HCT116 (cell line): ENCODE results near the gene MPP7. TPM values are rescaled to one million over a fixed set of nuclear protein-coding genes. Genes with fewer than 3 reads are reported as not detected.
A peak's percentile ranks its signal among the peaks of the same experiment; 100 is the strongest.

Experiments
- ATAC-seq: fragments of 200-7000 bp; cut with Tn5 transposase; 2 replicates; pipeline ENCODE4 v1.9.1; 2020; ENCODE audit warnings: mild to moderate bottlenecking, moderate library complexity
- BruUV-seq: library from RNA; stranded (reverse); fragments of 400-500 nt; replicated peaks from 2 replicates; lab custom pipeline; 2021; lab: Mats Ljungman, UMichigan
- CTCF ChIA-PET: fragments of 300-600 bp; sonication (Branson Sonifier 250); formaldehyde crosslinking; loops from one replicate; lab custom pipeline; 2021; ENCODE audit warnings: antibody characterized with exemption; lab: Charles Lee
- POLR2A ChIA-PET: fragments of 300-600, 350-600 bp; sonication (Branson Sonifier 250); formaldehyde crosslinking; loops from one replicate; lab custom pipeline; 2021; ENCODE audit warnings: antibody characterized with exemption; lab: Charles Lee
- RAD21 ChIA-PET, 2 experiments: fragments of 300-600 bp; sonication (Branson Sonifier 250); formaldehyde crosslinking; loops; one replicate each; lab custom pipeline; 2023; ENCODE audit warnings: low total read pairs in 2 of 2; ENCODE audit not compliant: uncharacterized antibody in 2 of 2, unreplicated experiment in 2 of 2, low non-redundant PET in 1 of 2; lab: Charles Lee
- DNase-seq: peaks from one replicate; pipeline ENCODE4 v3.0.0-alpha.2; 2010; ENCODE audit warnings: low read depth, low spot score
- H2AFZ ChIP-seq: fragments of 200-600 bp; shearing (Covaris generic), sonication (generic); 2 replicates; pipeline ENCODE4 v1.6.1; 2017; ENCODE audit warnings: low read depth, mixed run types, mixed read lengths, antibody characterized with exemption, low read length; ENCODE audit not compliant: poor library complexity, severe bottlenecking
- H3K27ac ChIP-seq: 2 replicates; pipeline ENCODE4 v1.5.1; 2012; ENCODE audit warnings: low read depth, low read length
- H3K27me3 ChIP-seq: fragments of 200-600 bp; sonication (generic); 2 replicates; pipeline ENCODE4 v1.6.1; 2016; ENCODE audit warnings: mixed run types, low read length, mixed read lengths; ENCODE audit not compliant: insufficient read depth
- H3K36me3 ChIP-seq, 2 experiments: fragments of 200-500 bp in 1 of 2; fragments of 200-600 bp in 1 of 2; sonication (Bioruptor generic) in 1 of 2; sonication (generic) in 1 of 2; 2 replicates each; pipeline versions ENCODE4 v1.5.1 to v1.6.1; 2014 to 2016; ENCODE audit warnings: low read length in 2 of 2, inconsistent platforms in 1 of 2, mixed read lengths in 1 of 2, mixed run types in 1 of 2; ENCODE audit not compliant: insufficient read depth in 2 of 2, control insufficient read depth in 1 of 2
- H3K4me1 ChIP-seq, 2 experiments: fragments of 200-600 bp in 1 of 2; sonication (generic) in 1 of 2; 2 replicates each; pipeline versions ENCODE4 v1.5.1 to v1.6.1; 2012 to 2017; ENCODE audit warnings: low read length in 2 of 2, inconsistent platforms in 1 of 2, mild to moderate bottlenecking in 1 of 2, mixed read lengths in 1 of 2, mixed run types in 1 of 2, moderate library complexity in 1 of 2; ENCODE audit not compliant: insufficient read depth in 2 of 2, control insufficient read depth in 1 of 2
- H3K4me2 ChIP-seq: fragments of 200-600 bp; sonication (generic); 2 replicates; pipeline ENCODE4 v1.6.1; 2017; ENCODE audit warnings: mixed run types, low read length, mixed read lengths
- H3K4me3 ChIP-seq, 2 experiments: fragments of 200-600 bp in 1 of 2; sonication (generic) in 1 of 2; replicated peaks in 1 of 2; 2 replicates each; pipeline ENCODE4 v1.5.1; 2011 to 2016; ENCODE audit warnings: low read length in 2 of 2, control low read depth in 1 of 2, low read depth in 1 of 2, mild to moderate bottlenecking in 1 of 2, mixed read lengths in 1 of 2, mixed run types in 1 of 2
- H3K79me2 ChIP-seq: fragments of 200-600 bp; sonication (generic); 2 replicates; pipeline ENCODE4 v1.6.1; 2017; ENCODE audit warnings: mild to moderate bottlenecking, mixed run types, low read length, moderate library complexity, mixed read lengths; ENCODE audit not compliant: insufficient read depth
- H3K9ac ChIP-seq: fragments of 200-600 bp; sonication (generic); 2 replicates; pipeline ENCODE4 v1.6.1; 2016; ENCODE audit warnings: low read length, mixed read lengths
- H3K9me2 ChIP-seq: fragments of 200-600 bp; sonication (generic), shearing (Covaris generic); 2 replicates; pipeline ENCODE4 v1.6.1; 2017; ENCODE audit warnings: mixed run types, mild to moderate bottlenecking, moderate library complexity; ENCODE audit not compliant: insufficient read depth
- H3K9me3 ChIP-seq, 2 experiments: fragments of 200-500 bp in 1 of 2; fragments of 200-600 bp in 1 of 2; sonication (Bioruptor generic) in 1 of 2; sonication (generic) in 1 of 2; 2 replicates each; pipeline ENCODE4 v1.6.1; 2014 to 2017; ENCODE audit warnings: low read length in 2 of 2, mixed read lengths in 2 of 2, inconsistent platforms in 1 of 2, low read depth in 1 of 2, mild to moderate bottlenecking in 1 of 2, mixed run types in 1 of 2, moderate library complexity in 1 of 2; ENCODE audit not compliant: control insufficient read depth in 1 of 2, insufficient read depth in 1 of 2
- H4K20me1 ChIP-seq: fragments of 200-600 bp; sonication (generic), shearing (Covaris generic); 2 replicates; pipeline ENCODE4 v1.6.1; 2017; ENCODE audit warnings: mixed run types, mild to moderate bottlenecking, moderate library complexity; ENCODE audit not compliant: insufficient read depth
- CBX3 ChIP-seq: IDR thresholded peaks from 2 replicates; pipeline ENCODE4 v1.6.1; 2012; ENCODE audit warnings: low read depth
- CEBPB ChIP-seq: IDR thresholded peaks from 2 replicates; pipeline ENCODE4 v1.6.1; 2012; ENCODE audit warnings: low read depth
- EZH2 ChIP-seq: fragments of 200-600 bp; sonication (generic); IDR thresholded peaks from 2 replicates; pipeline ENCODE4 v1.6.1; 2017; ENCODE audit warnings: antibody characterized with exemption, mixed run types
- POLR2A ChIP-seq: IDR thresholded peaks from 2 replicates; pipeline ENCODE4 v1.7.0; 2011; ENCODE audit warnings: borderline replicate concordance; ENCODE audit not compliant: insufficient read depth, insufficient read length; ENCODE audit errors: extremely low read depth
- POLR2AphosphoS5 ChIP-seq: IDR thresholded peaks from 2 replicates; pipeline ENCODE4 v1.6.1; 2011; ENCODE audit warnings: mild to moderate bottlenecking, low read depth, low read length, moderate library complexity
- SRF ChIP-seq: IDR thresholded peaks from 2 replicates; pipeline ENCODE4 v1.6.1; 2012; ENCODE audit warnings: low read depth
- TCF7L2 ChIP-seq: IDR thresholded peaks from 2 replicates; pipeline ENCODE4 v1.7.0; 2011; ENCODE audit warnings: borderline replicate concordance, inconsistent platforms; ENCODE audit not compliant: insufficient read depth, insufficient read length; ENCODE audit errors: extremely low read depth
- YY1 ChIP-seq: IDR thresholded peaks from 2 replicates; pipeline ENCODE4 v1.6.1; 2011; ENCODE audit warnings: low read length, low read depth, moderate library complexity, mild to moderate bottlenecking; ENCODE audit not compliant: insufficient replicate concordance; ENCODE audit errors: extremely low read depth
- ZFX ChIP-seq: fragments of 450-650 bp; IDR thresholded peaks from 2 replicates; pipeline ENCODE4 v1.6.1; 2017
- intact Hi-C: fragments of 100-400 bp; cut with micrococcal nuclease; formaldehyde crosslinking; loops from 2 replicates; pipeline ENCODE4 v1.10.0; 2022
- total RNA-seq: library from RNA; stranded (reverse); gene quantifications from one replicate; pipeline ENCODE4 v1.2.1, GENCODE V29; 2021; ENCODE audit not compliant: unreplicated experiment
- TF ChIP-seq, protein P1 (sequence below), 3 experiments: fragments of 200-600 bp in 1 of 3; sonication (generic) in 1 of 3; IDR thresholded peaks in 2 of 3; conservative IDR thresholded peaks in 1 of 3; 2 replicates each; pipeline ENCODE4 v1.5.1; 2012 to 2017; ENCODE audit warnings: low read depth in 2 of 3, low read length in 2 of 3, antibody characterized with exemption in 1 of 3, borderline replicate concordance in 1 of 3, control low read depth in 1 of 3, mild to moderate bottlenecking in 1 of 3, mixed read lengths in 1 of 3, mixed run types in 1 of 3, moderate library complexity in 1 of 3; ENCODE audit not compliant: insufficient read depth in 1 of 3

The MPP7 gene
- total RNA-seq, 1 experiment from 2014 or later = 64.5 TPM

DNA sequence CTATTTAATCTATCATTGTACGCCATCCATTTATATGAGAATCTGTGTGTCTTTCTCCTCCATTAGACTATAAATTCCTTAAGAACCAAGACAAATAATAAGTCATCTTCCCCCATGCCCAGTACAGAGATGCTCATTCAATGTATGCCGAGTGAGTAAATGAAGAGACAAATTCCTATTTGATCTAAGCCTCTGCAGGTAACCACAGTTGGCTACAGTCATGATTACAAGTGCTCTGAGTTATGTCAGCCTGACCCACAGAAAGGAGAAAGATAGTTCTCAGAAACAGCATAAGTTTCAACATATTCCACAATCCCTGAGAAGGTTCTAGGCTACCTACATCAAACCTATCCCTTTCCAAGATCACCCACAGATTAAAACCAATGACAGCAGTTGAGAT, 46.1 kb downstream of the MPP7 start:
- TF ChIP-seq CEBPB = peak; percentile 25; the same call in 1 of the 2 replicates
- TF ChIP-seq, protein P1, sequence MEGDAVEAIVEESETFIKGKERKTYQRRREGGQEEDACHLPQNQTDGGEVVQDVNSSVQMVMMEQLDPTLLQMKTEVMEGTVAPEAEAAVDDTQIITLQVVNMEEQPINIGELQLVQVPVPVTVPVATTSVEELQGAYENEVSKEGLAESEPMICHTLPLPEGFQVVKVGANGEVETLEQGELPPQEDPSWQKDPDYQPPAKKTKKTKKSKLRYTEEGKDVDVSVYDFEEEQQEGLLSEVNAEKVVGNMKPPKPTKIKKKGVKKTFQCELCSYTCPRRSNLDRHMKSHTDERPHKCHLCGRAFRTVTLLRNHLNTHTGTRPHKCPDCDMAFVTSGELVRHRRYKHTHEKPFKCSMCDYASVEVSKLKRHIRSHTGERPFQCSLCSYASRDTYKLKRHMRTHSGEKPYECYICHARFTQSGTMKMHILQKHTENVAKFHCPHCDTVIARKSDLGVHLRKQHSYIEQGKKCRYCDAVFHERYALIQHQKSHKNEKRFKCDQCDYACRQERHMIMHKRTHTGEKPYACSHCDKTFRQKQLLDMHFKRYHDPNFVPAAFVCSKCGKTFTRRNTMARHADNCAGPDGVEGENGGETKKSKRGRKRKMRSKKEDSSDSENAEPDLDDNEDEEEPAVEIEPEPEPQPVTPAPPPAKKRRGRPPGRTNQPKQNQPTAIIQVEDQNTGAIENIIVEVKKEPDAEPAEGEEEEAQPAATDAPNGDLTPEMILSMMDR (IDR thresholded peaks at IDR 0.05 in 2 of 3, conservative IDR thresholded peaks at IDR 0.05 in 1 of 3; ENCODE audit: borderline replicate concordance in 1 of 3, insufficient read depth in 1 of 3, low read depth in 2 of 3, low read length in 2 of 3) = no peak
- TF ChIP-seq, all 23 proteins: peak for 1
- Histone ChIP-seq H3K4me2 (peak overlapping the region; percentile 41), H3K36me3 (no peaks in the 10 kb centered on the region), H3K27me3 (no peaks in the 10 kb centered on the region), H3K27ac (peak overlapping the region; percentile 99; the same call in 1 of the 2 replicates), H3K79me2 (0 out of 2 replicates have a peak, but pooled peaks cover 9% of the 10 kb centered on the region), H4K20me1 (no peaks in the 10 kb centered on the region), H3K4me3 (no peak overlapping the region), H3K9ac (no peak overlapping the region), H3K4me1 (peaks cover 59 to 73% of the 10 kb centered on the region in 2 experiments), H3K9me2 (no peaks in the 10 kb centered on the region), H2AFZ (no peak overlapping the region), H3K9me3 (no peaks in the 10 kb centered on the region)
- no peak for ATAC-seq
- BruUV-seq = no TSS peak
- ChIA-PET POLR2A (no interaction called here), RAD21 (no interaction called here), CTCF (no interaction called here)
- DNase-seq = no peak
- intact Hi-C loops = no loop called here

DNA sequence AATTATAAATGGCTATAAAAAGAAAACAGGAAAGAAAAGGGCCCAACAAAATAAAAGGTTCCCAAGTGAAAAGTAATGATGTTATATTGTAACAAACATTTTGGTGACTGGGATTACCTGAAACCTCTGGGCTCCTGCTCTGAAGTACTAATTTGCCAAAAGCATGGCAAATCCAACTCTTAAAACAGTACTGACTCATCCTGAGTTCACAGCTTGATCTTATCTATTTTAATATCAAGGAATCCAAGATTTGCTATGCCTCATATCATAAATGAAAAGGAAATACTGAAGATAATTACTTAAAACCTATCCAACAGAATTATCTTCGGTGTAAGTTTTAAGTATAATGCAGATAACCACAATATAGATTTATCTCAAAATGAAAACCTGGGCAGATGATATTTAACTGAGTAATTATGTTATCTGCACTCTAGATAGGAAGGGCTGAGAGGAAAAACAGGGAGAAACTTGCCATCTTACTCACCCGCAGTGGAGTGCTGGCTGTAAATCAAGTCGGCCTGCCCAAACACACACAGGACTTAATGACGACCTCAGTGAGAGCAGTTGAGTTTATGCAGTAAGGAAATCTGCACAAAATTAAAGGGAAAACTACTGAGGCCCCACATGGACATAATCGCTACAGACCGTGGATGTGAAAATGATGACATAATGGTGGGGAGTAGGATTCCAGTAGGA, 48.4 kb downstream of the MPP7 start:
- POLR2A ChIA-PET = interaction anchor here (0.7 kb wide), 1 partner anchor 117 kb away, joined by 4 read pairs; no protein-coding TSS in a partner anchor
- no peaks in the 10 kb centered on the region for H3K9me3 ChIP-seq
- H3K9me2 ChIP-seq = no peaks in the 10 kb centered on the region
- ATAC-seq (peak; percentile 91), DNase-seq (peak; percentile 75)
- intact Hi-C loops = loop anchor here (1.0 to 5.0 kb wide), 2 partner anchors 48 to 127 kb away; partner anchors contain the start of gene MPP7
- no peaks in the 10 kb centered on the region for H3K27me3 ChIP-seq
- RAD21 ChIA-PET = no interaction called here
- BruUV-seq = TSS peak; percentile 68
- CTCF ChIA-PET = interaction anchor here (0.7 to 2.4 kb wide), 4 partner anchors 49 to 308 kb away, joined by 3 to 12 read pairs (median 3); partner anchors contain the start of gene MPP7
- no peaks in the 10 kb centered on the region for H3K36me3 ChIP-seq
- H3K79me2 ChIP-seq = 0 out of 2 replicates have a peak, but pooled peaks cover 9% of the 10 kb centered on the region
- no peaks in the 10 kb centered on the region for H4K20me1 ChIP-seq
- peak overlapping the region; percentile 41 for H2AFZ ChIP-seq
- H3K27ac ChIP-seq = peak overlapping the region; percentile 99
- H3K4me2 ChIP-seq = peak overlapping the region; percentile 67
- peak overlapping the region; percentile 52 for H3K9ac ChIP-seq
- peak overlapping the region in 1 of 2 experiments; percentile 37; a peak in 2 of 4 replicates for H3K4me3 ChIP-seq
- H3K4me1 ChIP-seq = peaks cover 59 to 78% of the 10 kb centered on the region in 2 experiments
- TF ChIP-seq CBX3 = peak; percentile 76
- peak; percentile 46; the same call in 1 of the 2 replicates for TF ChIP-seq POLR2AphosphoS5
- TF ChIP-seq, protein P1 (IDR thresholded peaks at IDR 0.05 in 2 of 3, conservative IDR thresholded peaks at IDR 0.05 in 1 of 3; ENCODE audit: borderline replicate concordance in 1 of 3, insufficient read depth in 1 of 3, low read depth in 2 of 3, low read length in 2 of 3) = no peak
- TF ChIP-seq EZH2 = no peak
- TF ChIP-seq YY1 = no peak
- TF ChIP-seq TCF7L2 = no peak
- no peak for TF ChIP-seq ZFX
- no peak for TF ChIP-seq POLR2A
- TF ChIP-seq SRF = 0 out of 2 replicates have a peak, but pooled peaks have one; percentile 56
